CD4-positive, alpha-beta T cell treated with Interferon gamma for 1 hour (primary cell): ENCODE data around the gene SNAI1.

Experiments
- DNase-seq: peaks from one replicate; pipeline ENCODE4 v3.0.0-alpha.2; 2020

Gene SNAI1

DNA sequence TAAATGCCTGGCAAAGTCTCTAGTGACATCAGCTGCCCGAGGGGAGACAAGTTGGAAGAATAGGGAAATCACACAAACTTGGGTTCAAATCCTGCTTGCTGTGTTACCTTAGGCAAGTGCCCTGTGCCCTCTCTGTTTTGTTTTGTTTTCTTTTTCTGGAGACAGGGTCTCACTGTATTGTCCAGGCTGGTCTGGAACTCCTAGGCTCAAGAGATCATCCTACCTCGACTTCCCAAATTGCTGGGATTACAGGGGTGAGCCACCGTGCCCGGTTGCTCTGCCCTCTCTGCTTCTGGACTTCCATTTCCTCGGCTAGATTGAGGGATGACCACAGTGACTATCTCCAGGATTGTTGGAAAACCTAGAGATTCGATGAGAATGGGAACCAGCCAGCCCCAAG lies 55.4 kb downstream of the SNAI1 start:
- DNase-seq, result no peak
